HG03558 (cell line): ENCODE data around the gene MAPRE3.

ENCODE experiments used
- ATAC-seq: cut with Tn5 transposase; IDR thresholded peaks from one replicate; pipeline ENCODE4 v1.9.1; 2021; ENCODE audit warnings: moderate number of reproducible peaks; ENCODE audit not compliant: unreplicated experiment; ENCODE audit errors: extremely low read depth

The MAPRE3 gene

GRCh38 chr2:27007416-27008374, 37.3 kb downstream of the MAPRE3 start:
- no peak for ATAC-seq

DNA sequence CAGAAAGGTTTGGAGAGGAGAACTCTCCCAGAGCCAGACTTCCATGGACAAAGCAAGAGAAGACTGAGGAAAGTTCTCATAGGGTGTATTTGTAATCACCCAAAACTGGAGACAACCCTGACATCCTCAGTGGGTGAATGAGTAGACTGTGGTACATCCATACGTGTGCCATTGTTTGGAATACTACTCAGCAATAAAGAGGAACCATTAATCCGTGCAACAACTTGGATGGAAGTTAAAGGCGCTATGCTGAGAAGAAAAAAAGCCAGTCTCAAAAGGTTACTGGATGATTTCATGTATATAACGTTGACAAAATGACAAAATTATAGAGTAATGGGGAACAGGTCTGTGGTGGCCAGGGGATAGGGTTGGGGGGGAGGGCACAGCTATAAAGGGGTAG, 38.2 kb downstream of the MAPRE3 start:
- no peak for ATAC-seq

DNA sequence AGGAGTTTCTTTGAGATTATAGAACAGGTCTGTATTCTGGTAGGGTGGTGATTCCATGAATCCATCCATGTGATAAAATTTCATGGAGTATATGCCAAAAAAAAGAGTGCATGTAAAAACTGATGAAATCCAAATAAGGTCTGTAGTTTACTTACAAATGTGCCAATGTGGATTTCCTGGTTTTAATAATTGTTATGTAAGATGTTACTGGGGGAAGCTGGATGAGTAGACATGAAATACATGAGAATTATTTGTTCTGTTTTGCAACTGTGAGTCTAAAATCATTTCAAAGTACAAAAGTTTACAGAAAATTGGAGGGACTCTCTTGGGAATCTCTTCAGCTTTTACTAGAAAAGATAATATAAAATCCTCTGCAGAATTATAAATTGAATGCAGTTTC, 38.6 kb downstream of the MAPRE3 start:
- no peak for ATAC-seq

- ATAC-seq: no peak
These were observed 39.3 kb downstream of the MAPRE3 start for GRCh38 chr2:27009716-27010115.

DNA sequence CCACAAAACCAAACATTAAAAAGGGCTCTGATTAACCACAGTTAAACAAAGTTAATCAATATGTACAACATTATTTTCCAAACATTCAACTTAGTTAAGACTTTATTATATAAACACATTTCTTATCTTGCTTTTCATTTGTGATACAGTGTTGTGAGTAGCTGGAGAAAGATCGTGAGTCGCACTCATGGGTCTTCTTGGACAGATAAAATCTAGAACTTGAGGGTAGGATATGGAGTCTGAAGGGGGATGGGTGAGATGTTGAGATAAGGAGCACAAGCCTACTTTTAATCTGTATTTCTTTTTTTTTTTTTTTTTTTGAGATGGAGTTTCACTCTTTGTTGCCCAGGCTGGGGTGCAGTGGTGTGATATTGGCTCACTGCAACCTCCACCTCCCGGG, 39.7 kb downstream of the MAPRE3 start:
- ATAC-seq: no peak

DNA sequence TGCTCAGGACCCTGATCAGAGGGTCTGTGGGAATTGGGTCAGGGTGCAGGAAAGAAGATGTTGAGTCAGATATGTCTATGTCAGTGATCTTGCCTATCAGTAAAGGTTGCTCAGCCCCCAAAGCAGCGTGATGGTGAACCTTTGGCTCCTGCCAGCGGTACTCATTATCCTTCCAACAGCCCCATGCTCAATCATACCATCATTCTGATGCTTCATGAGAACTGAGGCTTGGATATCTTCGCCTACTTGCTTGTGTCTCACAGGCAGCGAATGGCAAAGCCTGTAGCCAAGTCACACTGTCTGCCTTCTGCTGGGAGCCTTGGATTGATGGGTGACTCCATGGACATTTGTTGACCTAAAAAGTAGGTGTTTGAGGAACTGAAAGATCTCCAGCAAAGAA, 43.3 kb downstream of the MAPRE3 start:
- no peak for ATAC-seq

DNA sequence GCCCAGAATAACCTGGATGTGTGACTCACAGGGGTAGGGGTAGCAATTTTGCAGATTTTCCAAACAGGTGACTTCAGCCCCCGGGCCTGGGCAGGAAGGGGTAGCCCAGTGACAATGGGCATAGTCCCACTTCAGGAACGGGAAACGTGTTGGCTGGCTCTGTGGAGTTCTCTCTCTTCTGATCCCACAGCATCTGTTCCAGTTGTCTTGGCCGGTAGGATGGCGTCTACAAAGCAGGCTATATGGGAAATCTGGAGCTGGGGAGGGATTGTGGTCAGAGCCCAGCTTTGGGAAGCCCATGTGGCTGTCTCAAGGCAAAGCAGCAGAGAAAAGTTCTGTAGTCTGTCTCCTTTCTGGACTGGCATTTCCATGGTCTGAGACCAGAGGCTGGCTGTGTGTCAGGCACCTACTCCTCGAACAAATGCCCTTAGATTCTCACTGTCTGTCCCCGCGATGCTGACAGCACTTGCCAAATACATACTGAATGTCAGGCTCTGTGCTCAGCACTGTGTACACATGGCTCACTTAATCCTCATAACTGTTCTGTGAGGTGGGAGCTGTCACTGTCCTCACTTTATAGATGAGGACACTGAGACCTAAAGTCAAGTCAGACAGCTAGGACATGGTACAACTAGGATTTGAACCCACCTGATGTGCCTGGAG, 44.5 kb downstream of the MAPRE3 start:
- no peak for ATAC-seq

GRCh38 chr2:27016801-27017325, 46.4 kb downstream of the MAPRE3 start:
- ATAC-seq: no peak

- ATAC-seq: no peak
These were observed 47.7 kb downstream of the MAPRE3 start for GRCh38 chr2:27018142-27018541.

- no peak for ATAC-seq
These were observed 49.0 kb downstream of the MAPRE3 start for GRCh38 chr2:27019459-27019858.

GRCh38 chr2:27019931-27020855, 49.8 kb downstream of the MAPRE3 start:
- no peak for ATAC-seq

- no peak for ATAC-seq
These were observed 51.0 kb downstream of the MAPRE3 start for GRCh38 chr2:27021253-27022049.

GRCh38 chr2:27023740-27024139, 53.3 kb downstream of the MAPRE3 start:
- no peak for ATAC-seq

DNA sequence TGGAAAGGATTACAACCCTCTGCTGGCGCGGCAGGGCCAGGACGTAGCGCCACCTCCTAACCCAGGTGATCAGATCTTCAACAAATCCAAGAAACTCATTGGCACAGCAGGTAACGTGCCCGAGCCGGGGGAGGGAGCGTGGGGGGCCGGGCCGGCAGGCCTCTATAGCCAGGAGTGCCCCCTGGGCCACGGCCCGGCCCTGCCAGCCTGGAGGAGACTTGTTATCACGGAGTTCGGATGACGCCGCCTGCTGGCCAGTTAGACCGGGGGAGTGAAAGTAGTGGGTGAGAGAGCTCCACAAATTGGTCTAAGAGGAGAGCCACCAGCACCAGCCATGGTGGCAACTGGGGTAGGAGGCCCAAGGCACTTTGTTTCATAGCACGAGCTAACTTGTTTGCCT, 53.8 kb downstream of the MAPRE3 start:
- no peak for ATAC-seq

- no peak for ATAC-seq
These were observed 54.4 kb downstream of the MAPRE3 start for GRCh38 chr2:27024812-27025211.

- no peak for ATAC-seq
These were observed 54.9 kb downstream of the MAPRE3 start for GRCh38 chr2:27025281-27025800.

DNA sequence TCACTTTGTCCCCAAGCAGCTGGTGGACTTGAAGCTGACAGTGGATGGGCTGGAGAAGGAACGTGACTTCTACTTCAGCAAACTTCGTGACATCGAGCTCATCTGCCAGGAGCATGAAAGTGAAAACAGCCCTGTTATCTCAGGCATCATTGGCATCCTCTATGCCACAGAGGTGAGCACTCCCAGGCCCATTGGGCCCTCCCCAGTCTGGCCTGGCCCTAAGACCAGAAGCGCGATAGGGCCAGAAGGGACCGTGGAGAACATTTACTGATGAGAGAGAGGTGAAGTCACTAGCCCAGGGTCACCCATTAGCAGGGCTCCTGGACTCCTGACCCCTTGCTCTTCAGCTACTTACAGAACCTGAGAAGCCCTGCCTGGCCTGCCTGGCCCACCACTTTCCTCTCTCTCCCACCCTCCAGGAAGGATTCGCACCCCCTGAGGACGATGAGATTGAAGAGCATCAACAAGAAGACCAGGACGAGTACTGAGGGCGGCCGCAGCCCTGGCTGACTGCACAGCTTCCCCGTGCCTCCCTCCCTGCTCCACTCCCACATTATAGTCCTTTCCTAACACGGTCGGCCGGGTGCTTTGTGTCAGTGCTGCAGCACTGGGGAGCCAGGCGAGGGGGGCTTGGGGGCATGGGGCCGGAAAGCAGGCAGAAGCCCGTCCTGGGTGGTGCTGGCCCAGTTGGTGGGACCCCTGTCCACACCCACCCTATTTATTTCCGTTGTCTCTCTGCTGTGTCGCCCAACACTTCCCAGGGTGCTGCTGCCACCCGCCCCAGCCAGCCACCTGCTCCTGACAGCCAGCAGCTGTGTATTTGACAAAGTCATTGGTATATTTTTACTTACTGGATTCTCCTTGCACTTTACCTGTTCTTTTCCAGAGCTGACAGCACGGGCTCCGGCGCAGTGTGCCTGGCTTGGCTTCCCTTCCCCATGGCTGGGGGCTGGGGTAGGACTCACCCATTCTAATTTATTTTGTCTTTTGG, 55.7 kb downstream of the MAPRE3 start:
- no peak for ATAC-seq

DNA sequence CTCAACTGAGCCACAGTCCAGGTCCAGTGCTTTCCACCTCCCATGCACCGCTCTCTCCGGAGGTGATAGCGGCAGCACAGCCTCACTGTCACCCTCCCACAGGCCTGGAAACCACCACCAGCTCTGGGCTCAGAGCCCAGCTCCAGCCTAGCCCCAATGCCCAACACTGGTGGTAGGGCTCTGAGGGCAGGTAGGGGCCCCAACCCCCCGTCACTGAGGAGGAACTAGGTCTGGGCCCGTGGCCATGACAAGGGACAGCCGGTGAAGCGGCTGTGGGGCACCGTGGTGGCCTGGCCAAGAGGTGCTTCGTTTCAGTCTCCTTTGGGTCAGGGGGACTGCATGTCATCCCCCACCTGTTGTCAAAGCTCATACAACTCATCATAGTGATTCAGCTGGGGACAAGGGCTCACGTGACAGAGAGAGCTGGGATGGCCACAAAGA, 56.8 kb downstream of the MAPRE3 start:
- ATAC-seq: no peak
